ENCODE data around the gene HSPD1. TPM values are rescaled to one million over a fixed set of nuclear protein-coding genes. Genes with fewer than 3 reads are reported as not detected.

HSPD1 gene
- total and polyA plus RNA-seq, 2 of the 13 experiments (the other 11 are each of a cell fraction or from before 2014, with no cell fraction given), result 685 to 2,610 TPM

GRCh38 chr2:197480165-197481036, 19.2 kb downstream of the HSPD1 start (continued):
- TF ChIP-seq HOXA3 (CRISPR knock-in tag; IDR thresholded peaks at IDR 0.05), result no peak
- no peak for TF ChIP-seq ZNF276 (CRISPR knock-in tag; IDR thresholded peaks at IDR 0.05; ENCODE audit: low read depth)
- TF ChIP-seq ZKSCAN5 (CRISPR knock-in tag; IDR thresholded peaks at IDR 0.05), result no peak
- TF ChIP-seq ZNF605 (CRISPR knock-in tag; IDR thresholded peaks at IDR 0.05), result peak; percentile 56; the same call in 1 of the 2 replicates
- TF ChIP-seq ZNF816 (CRISPR knock-in tag; IDR thresholded peaks at IDR 0.05; ENCODE audit: borderline replicate concordance), result no peak
- no peak for TF ChIP-seq ZNF652 (CRISPR knock-in tag; IDR thresholded peaks at IDR 0.05; ENCODE audit: borderline replicate concordance, low read depth)
- TF ChIP-seq HNF4G (IDR thresholded peaks at IDR 0.05; ENCODE audit: borderline replicate concordance, low read depth, low read length), result 0 out of 2 replicates have a peak, but pooled peaks have one; percentile 33
- TF ChIP-seq HNF4G (CRISPR knock-in tag; IDR thresholded peaks at IDR 0.05; ENCODE audit: borderline replicate concordance, low read depth), result no peak
- no peak for TF ChIP-seq PRDM4 (CRISPR knock-in tag; IDR thresholded peaks at IDR 0.05; ENCODE audit: borderline replicate concordance)
- TF ChIP-seq FIP1L1 (IDR thresholded peaks at IDR 0.05; ENCODE audit: borderline replicate concordance, insufficient read depth, low read depth, low read length), result no peak
- TF ChIP-seq ZNF292 (CRISPR knock-in tag; IDR thresholded peaks at IDR 0.05; ENCODE audit: borderline replicate concordance, low read depth), result no peak
- TF ChIP-seq ZNF570 (CRISPR knock-in tag; IDR thresholded peaks at IDR 0.05; ENCODE audit: borderline replicate concordance), result no peak
- no peak for TF ChIP-seq ZNF136 (CRISPR knock-in tag; IDR thresholded peaks at IDR 0.05; ENCODE audit: low read depth)
- no peak for TF ChIP-seq ZNF512B (CRISPR knock-in tag; IDR thresholded peaks at IDR 0.05; ENCODE audit: borderline replicate concordance)
- no peak for TF ChIP-seq KDM5B (CRISPR knock-in tag; IDR thresholded peaks at IDR 0.05; ENCODE audit: borderline replicate concordance)
- TF ChIP-seq ZNF530 (CRISPR knock-in tag; IDR thresholded peaks at IDR 0.05; ENCODE audit: low read depth), result no peak
- no peak for TF ChIP-seq NCOR1 (IDR thresholded peaks at IDR 0.05; ENCODE audit: borderline replicate concordance, low read length)
- TF ChIP-seq RCOR2 (CRISPR knock-in tag; IDR thresholded peaks at IDR 0.05), result no peak
- no peak for TF ChIP-seq YY1 (IDR thresholded peaks at IDR 0.05; ENCODE audit: insufficient read depth, insufficient replicate concordance, low read depth, low read length)
- no peak for TF ChIP-seq SNAI1 (CRISPR knock-in tag; IDR thresholded peaks at IDR 0.05; ENCODE audit: borderline replicate concordance)
- no peak for TF ChIP-seq ZBTB20 (CRISPR knock-in tag; IDR thresholded peaks at IDR 0.05; ENCODE audit: borderline replicate concordance, low read depth)
- no peak for TF ChIP-seq DNMT3B (CRISPR knock-in tag; conservative IDR thresholded peaks at IDR 0.05)
